H1 (cell line): ENCODE results near the gene MACROD2.

Experiments used
- MAFK ChIP-seq: IDR thresholded peaks from 2 replicates; pipeline ENCODE4 v1.6.1; 2012; ENCODE audit warnings: low read depth, mild to moderate bottlenecking, improper control_type of control experiment, low read length
- PHF8 ChIP-seq: fragments of 200-600 bp; sonication (generic); conservative IDR thresholded peaks from 2 replicates; pipeline ENCODE4 v1.7.1; 2012; ENCODE audit warnings: low read depth, mild to moderate bottlenecking, inconsistent platforms, low read length, moderate library complexity
- POLR2A ChIP-seq, 2 experiments: IDR thresholded peaks; 1 replicate in 1 of 2; 2 replicates in 1 of 2; pipeline ENCODE4 v1.6.1; 2011; ENCODE audit warnings: low read depth in 2 of 2, low read length in 2 of 2, mild to moderate bottlenecking in 2 of 2; ENCODE audit errors: control extremely low read depth in 1 of 2
- SIN3A ChIP-seq, 2 experiments: IDR thresholded peaks in 1 of 2; conservative IDR thresholded peaks in 1 of 2; 2 replicates each; pipeline ENCODE4 v1.6.1; 2011 to 2012; ENCODE audit warnings: low read length in 2 of 2, improper control_type of control experiment in 1 of 2, low read depth in 1 of 2, mild to moderate bottlenecking in 1 of 2
- SRF ChIP-seq: IDR thresholded peaks from 2 replicates; pipeline ENCODE4 v1.6.1; 2011; ENCODE audit warnings: mild to moderate bottlenecking, low read depth, low read length, moderate library complexity
- TAF1 ChIP-seq: IDR thresholded peaks from 2 replicates; pipeline ENCODE4 v1.6.1; 2011; ENCODE audit warnings: mild to moderate bottlenecking, low read depth, low read length
- TCF12 ChIP-seq: IDR thresholded peaks from 2 replicates; pipeline ENCODE4 v1.6.1; 2011; ENCODE audit warnings: low read depth, mild to moderate bottlenecking, low read length
- ZNF274 ChIP-seq: IDR thresholded peaks from 2 replicates; pipeline ENCODE4 v1.7.0; 2012; ENCODE audit warnings: low read length, borderline replicate concordance; ENCODE audit errors: extremely low read depth
- TF ChIP-seq, protein P1 (sequence below): IDR thresholded peaks from 2 replicates; pipeline ENCODE4 v1.6.1; 2012; ENCODE audit warnings: inconsistent platforms

DNA sequence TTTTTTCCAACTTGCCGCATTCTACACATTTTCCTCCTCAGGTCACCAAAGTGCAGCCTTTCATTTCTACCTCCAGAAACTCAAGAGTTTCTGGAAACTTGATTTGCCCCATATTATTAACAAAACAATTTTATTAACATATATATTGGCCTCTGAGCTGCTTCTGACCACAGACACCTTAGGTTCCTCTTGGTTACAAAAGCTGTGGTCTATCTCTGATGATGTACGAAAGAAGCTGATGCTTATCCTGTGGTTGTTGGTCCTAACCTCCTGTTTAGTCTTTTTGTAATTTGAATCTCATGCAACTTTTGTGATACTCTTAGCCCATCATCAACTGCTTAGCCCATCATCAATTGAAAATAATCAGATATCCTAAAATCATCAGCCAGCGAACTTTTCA, 1842.2 kb downstream of the MACROD2 start:
- no peak for TF ChIP-seq MAFK
- TF ChIP-seq POLR2A (IDR thresholded peaks at IDR 0.05; ENCODE audit: control extremely low read depth in 1 of 2, low read depth in 2 of 2, low read length in 2 of 2): no peak
- no peak for TF ChIP-seq ZNF274
- no peak for TF ChIP-seq TCF12
- no peak for TF ChIP-seq SIN3A (conservative IDR thresholded peaks at IDR 0.05 in 1 of 2, IDR thresholded peaks at IDR 0.05 in 1 of 2; ENCODE audit: low read depth in 1 of 2, low read length in 2 of 2)
- no peak for TF ChIP-seq SRF
- TF ChIP-seq TAF1: no peak
- TF ChIP-seq PHF8: no peak
- TF ChIP-seq, protein P1, sequence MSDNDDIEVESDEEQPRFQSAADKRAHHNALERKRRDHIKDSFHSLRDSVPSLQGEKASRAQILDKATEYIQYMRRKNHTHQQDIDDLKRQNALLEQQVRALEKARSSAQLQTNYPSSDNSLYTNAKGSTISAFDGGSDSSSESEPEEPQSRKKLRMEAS: no peak
